GM18951 (cell line): Measurements from ENCODE around the gene STAC.
"Not testable (repeated sequence)": the region's sequence is repeated elsewhere in the genome, so short reads cannot be mapped to it uniquely, and the experiment has no call there.

ENCODE experiments used
- POLR2A ChIP-seq: IDR thresholded peaks from 4 replicates; pipeline ENCODE4 v1.6.1; 2011; ENCODE audit warnings: mild to moderate bottlenecking; ENCODE audit not compliant: insufficient read length, insufficient read depth; ENCODE audit errors: extremely low read depth
- in situ Hi-C: fragments of 300-500 bp; cut with MboI; formaldehyde crosslinking; loops from one replicate; pipeline ENCODE4 v1.12.0; 2022; ENCODE audit warnings: low sequenced_read_pairs, mixed read lengths, inconsistent platforms; ENCODE audit not compliant: unreplicated experiment

Gene STAC

DNA sequence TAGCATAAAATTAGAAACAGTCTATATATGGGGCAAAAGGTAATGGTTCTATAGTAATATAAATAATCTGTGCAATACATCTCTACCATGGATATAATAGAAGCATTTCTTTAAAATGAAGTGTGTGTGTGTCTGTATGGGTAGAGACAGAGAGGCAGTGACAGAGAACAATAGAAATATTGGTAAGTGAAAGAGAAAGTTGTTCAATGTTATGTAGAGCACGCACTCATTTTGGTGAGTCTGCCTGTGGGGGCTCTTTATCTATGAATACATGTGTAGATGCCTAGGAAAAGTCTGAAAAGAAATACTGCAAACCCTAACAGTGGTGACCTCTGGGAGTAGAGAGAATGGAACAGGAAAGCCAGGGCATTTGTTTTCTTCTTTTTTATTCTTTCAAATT is 182.6 kb downstream of the STAC start:
- no peak for TF ChIP-seq POLR2A
- in situ Hi-C loops: no loop called here

DNA sequence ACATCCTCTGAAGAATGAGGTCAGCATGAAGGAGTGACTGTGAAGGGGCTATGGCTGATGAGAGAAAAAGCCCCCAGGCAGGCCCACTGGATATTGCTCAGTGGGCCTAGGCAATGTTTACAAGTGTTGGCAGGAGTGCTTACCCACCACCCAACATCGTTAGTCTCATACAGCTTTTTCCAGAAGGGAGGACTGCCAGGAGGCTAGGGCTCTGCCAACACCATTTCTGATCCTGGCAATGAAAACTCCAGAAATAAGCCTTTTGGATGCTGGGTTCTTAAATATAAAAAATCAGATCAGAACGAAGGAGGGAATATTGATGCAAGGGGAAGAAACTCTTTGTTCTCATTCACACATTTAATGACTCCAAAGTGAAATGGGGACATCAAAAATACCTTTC is 194.9 kb downstream of the STAC start:
- no peak for TF ChIP-seq POLR2A
- in situ Hi-C loops: no loop called here

DNA sequence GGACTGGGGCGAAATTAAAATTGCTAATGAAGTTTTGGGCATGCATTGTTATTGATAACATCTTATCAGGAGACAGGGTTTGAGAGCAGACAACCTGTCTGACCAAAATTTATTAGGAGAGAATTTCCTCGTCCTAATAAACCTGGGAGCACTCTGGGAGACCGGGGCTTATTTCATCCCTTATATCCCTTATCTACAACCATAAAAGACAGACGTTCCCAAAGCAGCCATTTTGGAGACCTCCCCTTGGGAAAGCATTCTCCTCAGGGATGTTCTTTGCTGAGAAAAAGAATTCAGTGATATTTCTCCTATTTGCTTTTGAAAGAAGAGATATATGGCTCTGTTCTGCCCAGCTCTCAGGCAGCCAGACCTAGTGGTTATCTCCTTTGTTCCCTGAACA is 198.1 kb downstream of the STAC start:
- in situ Hi-C loops: not testable (repeated sequence)

DNA sequence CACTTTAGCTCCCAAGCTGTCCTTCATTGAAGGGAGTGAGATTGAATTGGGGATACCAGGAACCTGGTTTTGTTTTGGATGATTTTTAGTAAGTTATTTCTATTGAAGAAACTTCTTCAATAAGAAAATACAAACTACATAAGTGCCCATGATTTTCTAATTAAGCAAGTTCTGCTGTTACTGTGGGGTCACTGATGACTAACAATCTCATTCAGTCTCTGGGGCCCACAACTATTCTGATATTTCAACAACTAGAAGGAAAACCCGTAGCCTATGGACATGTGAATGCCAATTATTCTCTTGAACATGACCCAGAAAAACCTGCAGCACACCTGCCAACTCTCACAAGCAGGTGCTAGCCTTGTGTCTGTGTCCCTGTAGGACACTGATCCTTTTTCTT is 199.4 kb downstream of the STAC start:
- in situ Hi-C loops: no loop called here
- no peak for TF ChIP-seq POLR2A

DNA sequence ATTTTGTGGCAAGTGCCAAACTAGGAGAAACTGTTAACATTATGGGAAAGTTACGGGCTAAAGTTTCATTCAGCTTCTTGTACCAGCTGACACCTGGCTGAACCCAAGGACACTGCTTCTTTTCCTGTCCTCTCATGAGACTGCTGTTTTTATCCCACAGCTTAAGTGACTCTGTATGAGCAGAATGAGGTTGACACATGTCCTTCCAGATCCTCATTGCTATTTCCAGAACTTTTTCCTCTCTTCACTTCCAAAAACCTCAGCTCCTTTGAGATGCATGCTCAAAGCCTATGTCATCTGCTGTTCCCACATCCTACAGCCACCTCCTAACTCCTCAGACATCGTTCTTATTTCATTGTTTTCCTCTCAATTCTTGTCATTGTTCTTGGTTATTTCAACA is 200.4 kb downstream of the STAC start:
- TF ChIP-seq POLR2A: no peak
- in situ Hi-C loops: no loop called here

DNA sequence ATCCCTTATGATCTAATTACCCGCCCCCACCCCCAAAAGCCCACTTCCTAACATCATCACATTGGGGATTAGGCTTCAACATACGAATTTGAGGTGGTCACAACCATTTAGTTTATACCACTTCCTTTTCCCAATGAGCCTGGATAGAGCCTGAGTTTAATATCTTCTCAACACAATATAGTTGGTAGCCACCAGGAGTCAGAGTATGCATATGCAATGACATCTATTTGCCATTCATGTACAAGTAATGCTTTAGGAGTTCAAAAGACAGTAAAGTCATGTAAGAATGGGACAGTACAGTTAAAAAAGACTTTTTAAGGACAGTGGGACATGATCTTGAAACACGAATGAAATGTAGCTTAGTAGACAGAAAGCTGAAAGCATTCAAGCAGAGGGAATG is 211.7 kb downstream of the STAC start:
- no peak for TF ChIP-seq POLR2A
- in situ Hi-C loops: no loop called here

DNA sequence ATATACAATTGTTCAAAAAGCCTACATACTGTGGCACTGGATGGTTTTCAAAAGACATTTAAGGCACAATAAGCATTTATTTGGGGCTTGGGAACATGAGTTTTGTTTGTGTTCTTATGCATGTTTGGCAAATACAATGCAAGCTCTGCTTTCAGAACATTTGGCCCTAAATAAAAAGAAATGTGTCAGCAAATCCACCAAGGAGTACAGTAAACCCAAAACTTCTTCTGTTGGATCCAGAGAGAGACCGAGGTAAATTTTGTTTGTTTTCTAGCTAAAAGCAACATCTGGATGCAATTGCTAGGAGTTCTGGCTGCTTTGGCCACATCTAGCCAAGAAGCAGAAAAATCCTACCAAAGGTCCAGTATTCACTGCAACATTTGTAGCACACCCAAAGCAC is 215.2 kb downstream of the STAC start:
- TF ChIP-seq POLR2A: no peak
- in situ Hi-C loops: no loop called here

DNA sequence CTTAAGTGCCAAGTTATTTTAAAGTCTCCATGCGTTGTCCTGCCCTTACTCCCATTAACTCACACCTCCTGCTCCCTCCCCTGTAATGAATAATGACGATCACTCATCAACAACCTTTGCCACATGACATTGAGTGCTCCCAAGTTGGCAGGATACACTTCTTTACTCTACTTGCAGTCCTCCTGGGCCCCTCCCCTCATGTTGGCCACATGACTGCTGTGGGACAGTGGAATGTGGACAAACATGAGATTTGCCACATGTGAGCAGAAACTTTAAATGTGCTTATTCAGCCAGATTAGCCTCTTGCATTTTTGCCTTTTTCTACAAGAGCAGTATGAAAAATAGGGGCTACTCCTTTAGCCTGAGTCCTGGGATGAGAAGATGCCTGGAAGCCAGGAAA is 216.1 kb downstream of the STAC start:
- in situ Hi-C loops: no loop called here

DNA sequence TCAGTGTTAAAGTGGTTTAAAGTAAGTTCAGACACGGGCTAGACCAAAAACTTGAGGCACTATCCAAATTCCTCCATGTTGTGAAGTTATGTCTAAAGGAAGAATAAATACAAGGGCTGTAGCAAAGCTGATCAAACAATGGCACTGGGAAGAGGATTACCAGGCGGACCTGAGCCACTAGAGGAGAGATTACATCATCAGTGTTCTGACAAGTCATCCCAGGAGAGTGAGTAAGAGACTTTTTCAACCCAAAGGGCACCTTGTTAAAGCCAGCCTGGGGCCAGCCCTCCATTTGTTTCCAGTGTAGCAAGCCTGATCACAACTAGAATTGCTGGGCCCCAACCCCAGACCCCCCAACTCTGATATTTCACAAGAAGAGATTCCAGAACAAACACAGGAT is 217.1 kb downstream of the STAC start:
- TF ChIP-seq POLR2A: no peak
- in situ Hi-C loops: no loop called here

More for the DNA sequence above, 216.1 kb downstream of the STAC start:
- TF ChIP-seq POLR2A: no peak
